ENCODE measurements around the gene BLOC1S3. TPM values are rescaled to one million over a fixed set of nuclear protein-coding genes. Genes with fewer than 3 reads are reported as not detected.
"Not testable (repeated sequence)": the region's sequence is repeated elsewhere in the genome, so short reads cannot be mapped to it uniquely, and the experiment has no call there.

BLOC1S3 gene
- total RNA-seq, 3 donors from 2014 or later (not counting 1 experiment from before 2014, with no cell fraction given) = 20.9 to 26.3 (median 21.8) TPM

- H3K27ac ChIP-seq (ENCODE audit: low read length) = no peak overlapping the region
- no peaks in the 10 kb centered on the region for H3K9me3 Mint-ChIP-seq
- no peaks in the 10 kb centered on the region for H3K9me3 ChIP-seq (ENCODE audit: control insufficient read depth, insufficient read depth, low read length)
- peaks cover 5% of the 10 kb centered on the region for H3K27me3 ChIP-seq (ENCODE audit: control insufficient read depth, insufficient read depth, low read length)
- TF ChIP-seq, protein P1, sequence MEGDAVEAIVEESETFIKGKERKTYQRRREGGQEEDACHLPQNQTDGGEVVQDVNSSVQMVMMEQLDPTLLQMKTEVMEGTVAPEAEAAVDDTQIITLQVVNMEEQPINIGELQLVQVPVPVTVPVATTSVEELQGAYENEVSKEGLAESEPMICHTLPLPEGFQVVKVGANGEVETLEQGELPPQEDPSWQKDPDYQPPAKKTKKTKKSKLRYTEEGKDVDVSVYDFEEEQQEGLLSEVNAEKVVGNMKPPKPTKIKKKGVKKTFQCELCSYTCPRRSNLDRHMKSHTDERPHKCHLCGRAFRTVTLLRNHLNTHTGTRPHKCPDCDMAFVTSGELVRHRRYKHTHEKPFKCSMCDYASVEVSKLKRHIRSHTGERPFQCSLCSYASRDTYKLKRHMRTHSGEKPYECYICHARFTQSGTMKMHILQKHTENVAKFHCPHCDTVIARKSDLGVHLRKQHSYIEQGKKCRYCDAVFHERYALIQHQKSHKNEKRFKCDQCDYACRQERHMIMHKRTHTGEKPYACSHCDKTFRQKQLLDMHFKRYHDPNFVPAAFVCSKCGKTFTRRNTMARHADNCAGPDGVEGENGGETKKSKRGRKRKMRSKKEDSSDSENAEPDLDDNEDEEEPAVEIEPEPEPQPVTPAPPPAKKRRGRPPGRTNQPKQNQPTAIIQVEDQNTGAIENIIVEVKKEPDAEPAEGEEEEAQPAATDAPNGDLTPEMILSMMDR (IDR thresholded peaks at IDR 0.05) = no peak
- no peaks in the 10 kb centered on the region for H3K36me3 Mint-ChIP-seq
- no peak overlapping the region for H3K4me3 ChIP-seq (ENCODE audit: low read length)
- H3K4me3 Mint-ChIP-seq = no peak overlapping the region
- intact Hi-C loops (cut with micrococcal nuclease) = no loop called here
- DNase-seq = no peak
- no peaks in the 10 kb centered on the region for H3K36me3 ChIP-seq (ENCODE audit: control insufficient read depth, insufficient read depth, low read length)
- peaks cover 0 to 5% of the 10 kb centered on the region in 2 donors for H3K4me1 Mint-ChIP-seq
- no peak overlapping the region for H3K27ac Mint-ChIP-seq
- peaks cover 0 to 11% of the 10 kb centered on the region in 2 donors for H3K27me3 Mint-ChIP-seq (ENCODE audit: low read depth in 2 of 2)
- no peaks in the 10 kb centered on the region for H3K4me1 ChIP-seq (ENCODE audit: control insufficient read depth, insufficient read depth, low read length)
- WGBS (ENCODE audit: insufficient coverage) = 98% methylated on average over 6 of the region's 6 CpGs
- no peak for ATAC-seq
Observed at GRCh38 chr19:45222724-45223123, 44.1 kb downstream of the BLOC1S3 start.

- no peak overlapping the region for H3K4me3 Mint-ChIP-seq
- no peaks in the 10 kb centered on the region for H3K36me3 Mint-ChIP-seq
- ATAC-seq = no peak
- H3K4me3 ChIP-seq (ENCODE audit: low read length) = no peak overlapping the region
- no peaks in the 10 kb centered on the region for H3K9me3 ChIP-seq (ENCODE audit: control insufficient read depth, insufficient read depth, low read length)
- intact Hi-C loops (cut with micrococcal nuclease) = no loop called here
- H3K27me3 ChIP-seq (ENCODE audit: control insufficient read depth, insufficient read depth, low read length) = no peaks in the 10 kb centered on the region
- H3K27me3 Mint-ChIP-seq (ENCODE audit: low read depth in 2 of 2) = peaks cover 0 to 7% of the 10 kb centered on the region in 2 donors
- no peaks in the 10 kb centered on the region for H3K4me1 ChIP-seq (ENCODE audit: control insufficient read depth, insufficient read depth, low read length)
- no peaks in the 10 kb centered on the region for H3K36me3 ChIP-seq (ENCODE audit: control insufficient read depth, insufficient read depth, low read length)
- no peaks in the 10 kb centered on the region for H3K9me3 Mint-ChIP-seq
- H3K27ac ChIP-seq (ENCODE audit: low read length) = no peak overlapping the region
- TF ChIP-seq, protein P1 (IDR thresholded peaks at IDR 0.05) = no peak
- H3K4me1 Mint-ChIP-seq = no peaks in the 10 kb centered on the region
- no peak for DNase-seq
- WGBS (ENCODE audit: insufficient coverage) = 91% methylated on average over 5 of the region's 5 CpGs
- no peak overlapping the region for H3K27ac Mint-ChIP-seq
Observed at GRCh38 chr19:45223879-45224278, 45.3 kb downstream of the BLOC1S3 start.

DNA sequence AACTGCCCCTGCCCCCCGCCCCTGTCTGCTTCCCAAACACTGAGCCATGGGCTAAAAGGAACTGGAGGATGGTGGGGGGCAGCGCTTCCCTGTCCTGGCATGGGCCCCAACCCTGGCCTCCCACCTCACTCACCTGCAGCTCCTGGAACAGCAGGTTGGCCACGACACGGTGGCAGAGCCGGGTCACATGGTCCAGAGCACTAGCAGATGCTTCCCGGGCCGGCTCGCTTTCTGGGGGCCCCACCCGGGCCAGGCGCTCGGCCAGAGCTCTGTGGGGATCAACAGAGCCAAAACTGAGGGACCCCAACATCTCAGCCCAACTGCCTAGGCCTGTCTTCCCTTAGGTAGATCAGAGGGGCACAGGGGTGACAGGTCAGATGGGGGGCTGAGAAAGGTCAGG is 46.1 kb downstream of the BLOC1S3 start:
- H3K9me3 ChIP-seq (ENCODE audit: control insufficient read depth, insufficient read depth, low read length) = no peaks in the 10 kb centered on the region
- H3K27ac Mint-ChIP-seq = no peak overlapping the region
- no peak for DNase-seq
- no peak for ATAC-seq
- intact Hi-C loops (cut with micrococcal nuclease) = no loop called here
- no peaks in the 10 kb centered on the region for H3K36me3 ChIP-seq (ENCODE audit: control insufficient read depth, insufficient read depth, low read length)
- no peaks in the 10 kb centered on the region for H3K36me3 Mint-ChIP-seq
- no peak overlapping the region for H3K27ac ChIP-seq (ENCODE audit: low read length)
- H3K27me3 ChIP-seq (ENCODE audit: control insufficient read depth, insufficient read depth, low read length) = no peaks in the 10 kb centered on the region
- no peaks in the 10 kb centered on the region for H3K4me1 Mint-ChIP-seq
- H3K4me1 ChIP-seq (ENCODE audit: control insufficient read depth, insufficient read depth, low read length) = no peaks in the 10 kb centered on the region
- peaks cover 0 to 7% of the 10 kb centered on the region in 2 donors for H3K27me3 Mint-ChIP-seq (ENCODE audit: low read depth in 2 of 2)
- TF ChIP-seq, protein P1 (IDR thresholded peaks at IDR 0.05) = no peak
- H3K4me3 ChIP-seq (ENCODE audit: low read length) = no peak overlapping the region
- H3K9me3 Mint-ChIP-seq = no peaks in the 10 kb centered on the region
- H3K4me3 Mint-ChIP-seq = no peak overlapping the region
- 79% methylated on average over 11 of the region's 11 CpGs for WGBS (ENCODE audit: insufficient coverage)

DNA sequence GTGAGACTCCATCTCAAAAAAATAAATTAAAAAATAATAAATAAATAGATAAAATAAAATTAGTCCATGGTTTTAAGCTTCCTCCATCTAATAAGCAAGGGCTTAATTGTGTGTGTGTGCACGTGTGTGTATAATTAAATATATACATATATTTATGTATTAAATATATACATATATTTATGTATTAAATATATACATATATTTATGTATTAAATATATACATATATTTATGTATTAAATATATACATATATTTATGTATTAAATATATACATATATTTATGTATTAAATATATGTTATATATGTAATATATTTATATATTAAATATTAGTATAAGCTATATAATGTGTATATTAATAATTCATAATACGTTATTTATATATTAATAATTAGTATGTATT is 50.5 kb downstream of the BLOC1S3 start:
- H3K36me3 ChIP-seq (ENCODE audit: control insufficient read depth, insufficient read depth, low read length); H3K4me1 ChIP-seq (ENCODE audit: control insufficient read depth, insufficient read depth, low read length); H3K4me3 ChIP-seq (ENCODE audit: low read length); H3K27me3 Mint-ChIP-seq (ENCODE audit: low read depth in 2 of 2); H3K27ac ChIP-seq (ENCODE audit: low read length); ATAC-seq; H3K9me3 ChIP-seq (ENCODE audit: control insufficient read depth, insufficient read depth, low read length); H3K27ac Mint-ChIP-seq; H3K4me1 Mint-ChIP-seq; H3K27me3 ChIP-seq (ENCODE audit: control insufficient read depth, insufficient read depth, low read length); intact Hi-C loops (cut with micrococcal nuclease); H3K9me3 Mint-ChIP-seq; H3K36me3 Mint-ChIP-seq; H3K4me3 Mint-ChIP-seq; DNase-seq: not testable (repeated sequence)
- no CpG with 5 or more reads among the region's 2 CpGs for WGBS (ENCODE audit: insufficient coverage)

Other genes with a start within 250 kb of the BLOC1S3 start
- not detected for gene APOC4, start 236.5 kb upstream of the BLOC1S3 start, total RNA-seq
- gene APOC2, start 232.7 kb upstream of the BLOC1S3 start, total RNA-seq = not detected
- gene CLPTM1, start 223.4 kb upstream of the BLOC1S3 start, total RNA-seq = 100 to 1,000 TPM in 2 of 3 donors, 10 to 100 TPM in 1; 97.1 to 125 (median 120) TPM
- gene RELB, start 177.3 kb upstream of the BLOC1S3 start, total RNA-seq = 100 to 1,000 TPM in 2 of 3 donors, 10 to 100 TPM in 1; 92.4 to 119 (median 105) TPM
- 100 to 1,000 TPM; 142 to 160 (median 146) TPM for gene CLASRP, start 139.7 kb upstream of the BLOC1S3 start, total RNA-seq
- gene ZNF296, start 102.3 kb upstream of the BLOC1S3 start, total RNA-seq = 1 to 10 TPM; 5.1 to 8.0 (median 8.0) TPM
- 10 to 100 TPM; 27.7 to 28.7 (median 27.9) TPM for gene GEMIN7, start 99.5 kb upstream of the BLOC1S3 start, total RNA-seq
- gene PPP1R37, start 85.6 kb upstream of the BLOC1S3 start, total RNA-seq = 10 to 100 TPM; 23.8 to 29.3 (median 25.0) TPM
- gene NKPD1, start 17.8 kb upstream of the BLOC1S3 start, total RNA-seq = under 1 TPM; 0.55 to 1.00 (median 0.66) TPM
- gene TRAPPC6A, start 547 bp upstream of the BLOC1S3 start, total RNA-seq = 10 to 100 TPM; 38.0 to 47.0 (median 45.2) TPM
- under 1 TPM in 2 of 3 donors, not detected in 1; 0.16 to 0.23 TPM for gene EXOC3L2, start 66.6 kb downstream of the BLOC1S3 start, total RNA-seq
- 10 to 100 TPM; 50.4 to 53.6 (median 51.4) TPM for gene MARK4, start 72.5 kb downstream of the BLOC1S3 start, total RNA-seq
- not detected for gene CKM, start 144.1 kb downstream of the BLOC1S3 start, total RNA-seq
- not detected for gene KLC3, start 162.0 kb downstream of the BLOC1S3 start, total RNA-seq
- 10 to 100 TPM; 13.4 to 22.3 (median 14.9) TPM for gene ERCC2, start 191.8 kb downstream of the BLOC1S3 start, total RNA-seq
- gene PPP1R13L, start 226.3 kb downstream of the BLOC1S3 start, total RNA-seq = 1 to 10 TPM; 5.6 to 7.4 (median 5.9) TPM
- 1 to 10 TPM in 1 of 3 donors, under 1 TPM in 2; 0.28 to 1.4 (median 0.45) TPM for gene POLR1G, start 227.9 kb downstream of the BLOC1S3 start, total RNA-seq
- 10 to 100 TPM; 46.8 to 55.2 (median 48.2) TPM for gene ERCC1, start 245.1 kb downstream of the BLOC1S3 start, total RNA-seq